Measurements from ENCODE around the gene ZNF556.
A peak's percentile ranks its signal among the peaks of the same experiment; 100 is the strongest.
"Not testable (repeated sequence)": the region's sequence is repeated elsewhere in the genome, so short reads cannot be mapped to it uniquely, and the experiment has no call there.

The ZNF556 gene

GRCh38 chr19:2866495-2867024, 575 bp upstream of the ZNF556 start:
- no peak overlapping the region for H3K4me3 ChIP-seq (ENCODE audit: low read depth, low read length)
- TF ChIP-seq, protein P1, sequence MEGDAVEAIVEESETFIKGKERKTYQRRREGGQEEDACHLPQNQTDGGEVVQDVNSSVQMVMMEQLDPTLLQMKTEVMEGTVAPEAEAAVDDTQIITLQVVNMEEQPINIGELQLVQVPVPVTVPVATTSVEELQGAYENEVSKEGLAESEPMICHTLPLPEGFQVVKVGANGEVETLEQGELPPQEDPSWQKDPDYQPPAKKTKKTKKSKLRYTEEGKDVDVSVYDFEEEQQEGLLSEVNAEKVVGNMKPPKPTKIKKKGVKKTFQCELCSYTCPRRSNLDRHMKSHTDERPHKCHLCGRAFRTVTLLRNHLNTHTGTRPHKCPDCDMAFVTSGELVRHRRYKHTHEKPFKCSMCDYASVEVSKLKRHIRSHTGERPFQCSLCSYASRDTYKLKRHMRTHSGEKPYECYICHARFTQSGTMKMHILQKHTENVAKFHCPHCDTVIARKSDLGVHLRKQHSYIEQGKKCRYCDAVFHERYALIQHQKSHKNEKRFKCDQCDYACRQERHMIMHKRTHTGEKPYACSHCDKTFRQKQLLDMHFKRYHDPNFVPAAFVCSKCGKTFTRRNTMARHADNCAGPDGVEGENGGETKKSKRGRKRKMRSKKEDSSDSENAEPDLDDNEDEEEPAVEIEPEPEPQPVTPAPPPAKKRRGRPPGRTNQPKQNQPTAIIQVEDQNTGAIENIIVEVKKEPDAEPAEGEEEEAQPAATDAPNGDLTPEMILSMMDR (IDR thresholded peaks at IDR 0.05; ENCODE audit: insufficient read depth, low read depth, low read length, missing control alignments): no peak

GRCh38 chr19:2869618-2870017, 2.5 kb downstream of the ZNF556 start:
- no peak overlapping the region for H3K4me3 ChIP-seq (ENCODE audit: low read depth, low read length)
- TF ChIP-seq, protein P1 (IDR thresholded peaks at IDR 0.05; ENCODE audit: insufficient read depth, low read depth, low read length, missing control alignments): no peak
- no peak for DNase-seq (ENCODE audit: low read depth)

More at GRCh38 chr19:2866495-2867024, 575 bp upstream of the ZNF556 start:
- DNase-seq (ENCODE audit: low read depth): no peak

GRCh38 chr19:2872175-2872574, 5.0 kb downstream of the ZNF556 start:
- DNase-seq (ENCODE audit: low read depth); H3K4me3 ChIP-seq (ENCODE audit: low read depth, low read length): not testable (repeated sequence)

GRCh38 chr19:2877398-2878331, 10.5 kb downstream of the ZNF556 start:
- TF ChIP-seq, protein P1 (IDR thresholded peaks at IDR 0.05; ENCODE audit: insufficient read depth, low read depth, low read length, missing control alignments): no peak

GRCh38 chr19:2883686-2884439, 16.7 kb downstream of the ZNF556 start:
- no peak for DNase-seq (ENCODE audit: low read depth)
- TF ChIP-seq, protein P1 (IDR thresholded peaks at IDR 0.05; ENCODE audit: insufficient read depth, low read depth, low read length, missing control alignments): no peak
- no peak overlapping the region for H3K4me3 ChIP-seq (ENCODE audit: low read depth, low read length)

More at GRCh38 chr19:2877398-2878331, 10.5 kb downstream of the ZNF556 start:
- no peak overlapping the region for H3K4me3 ChIP-seq (ENCODE audit: low read depth, low read length)
- DNase-seq (ENCODE audit: low read depth): no peak

DNA sequence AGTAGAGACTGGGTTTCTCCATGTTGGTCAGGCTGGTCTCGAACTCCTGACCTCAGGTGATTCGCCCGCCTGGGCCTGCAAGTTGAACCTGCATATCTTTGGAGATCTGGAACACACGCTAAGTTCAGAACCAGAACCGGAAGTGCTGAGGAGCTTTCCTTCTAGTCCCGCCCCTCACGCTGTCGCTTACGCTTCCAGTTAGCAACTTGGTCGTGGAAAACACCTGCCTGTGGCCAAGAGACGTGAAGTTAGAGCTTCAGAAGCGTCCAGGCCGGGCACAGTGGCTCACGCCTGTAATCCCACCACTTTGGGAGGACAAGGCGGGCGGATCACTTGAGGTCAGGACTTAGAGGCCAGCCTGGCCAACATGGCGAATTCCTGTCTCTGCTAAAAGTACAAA, 18.6 kb downstream of the ZNF556 start:
- DNase-seq (ENCODE audit: low read depth): no peak
- H3K4me3 ChIP-seq (ENCODE audit: low read depth, low read length): no peak overlapping the region
- TF ChIP-seq, protein P1 (IDR thresholded peaks at IDR 0.05; ENCODE audit: insufficient read depth, low read depth, low read length, missing control alignments): no peak

DNA sequence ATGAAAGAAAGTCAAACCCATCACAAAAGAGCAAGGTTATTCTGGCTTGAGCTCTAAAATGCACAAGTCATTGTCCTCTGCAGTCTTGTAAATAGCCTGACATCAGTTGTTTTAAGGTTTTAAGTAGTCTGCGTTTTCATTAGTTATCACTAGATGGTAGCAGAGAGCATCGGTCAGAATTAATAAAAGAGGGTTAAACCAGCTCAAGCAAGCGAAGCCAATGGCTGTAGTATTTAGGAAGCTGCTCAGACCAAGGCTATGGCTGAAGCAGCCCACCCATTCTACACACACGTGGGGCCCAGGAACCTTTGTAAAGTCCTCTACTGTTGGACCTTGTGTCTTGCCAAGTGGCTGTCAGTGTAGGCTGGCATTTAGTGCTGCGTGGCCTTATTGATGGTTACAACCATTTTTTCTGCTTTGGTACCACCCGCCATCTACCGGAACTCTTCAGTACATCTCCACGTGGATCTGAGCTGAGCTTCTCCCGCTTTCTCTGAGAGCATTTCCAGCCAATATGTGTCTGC, 20.3 kb downstream of the ZNF556 start:
- TF ChIP-seq, protein P1 (IDR thresholded peaks at IDR 0.05; ENCODE audit: insufficient read depth, low read depth, low read length, missing control alignments): peak; percentile 60
- no peak overlapping the region for H3K4me3 ChIP-seq (ENCODE audit: low read depth, low read length)
- peak; percentile 80 for DNase-seq (ENCODE audit: low read depth)
